H1 (cell line): Measurements from ENCODE around the gene TAP2. TPM values are rescaled to one million over a fixed set of nuclear protein-coding genes. Genes with fewer than 3 reads are reported as not detected.

Source experiments
- KDM5A ChIP-seq: fragments of 200-600 bp; IDR thresholded peaks from 2 replicates; pipeline ENCODE4 v1.7.1; 2012; ENCODE audit warnings: mild to moderate bottlenecking, low read length, inconsistent platforms, mixed read lengths
- RFX5 ChIP-seq: IDR thresholded peaks from 2 replicates; pipeline ENCODE4 v1.6.1; 2011; ENCODE audit warnings: low read depth, low read length, improper control_type of control experiment, borderline replicate concordance
- SP4 ChIP-seq: IDR thresholded peaks from 2 replicates; pipeline ENCODE4 v1.6.1; 2012; ENCODE audit warnings: low read length, inconsistent platforms
- TAF1 ChIP-seq: IDR thresholded peaks from 2 replicates; pipeline ENCODE4 v1.6.1; 2011; ENCODE audit warnings: mild to moderate bottlenecking, low read depth, low read length
- polyA plus RNA-seq, 7 experiments: library from polyadenylated mRNA; depleted of rRNA in 3 of 7; stranded (reverse) in 5 of 7; unstranded in 2 of 7; fragments of >200 nt in 5 of 7; fragments of 200-250 nt in 2 of 7; gene quantifications; 1 replicate in 5 of 7; 2 replicates in 1 of 7; 4 replicates in 1 of 7; pipeline versions ENCODE4 v1.2.1 to v1.2.3, GENCODE V29; 2011 to 2013; ENCODE audit warnings: missing spikeins in 2 of 7, mixed read lengths in 2 of 7
- total RNA-seq: library from RNA; stranded (reverse); fragmentation: NEBNext Ultra II Directional; extraction: Animal tissue kit (Norgen Biotek cat#: 25700); gene quantifications from 2 replicates; pipeline ENCODE4 v1.2.1, GENCODE V29; 2021

Gene TAP2
- total and polyA plus RNA-seq, 2 of the 8 experiments (the other 6 are each of a cell fraction or from before 2014, with no cell fraction given) = 11.3 to 27.2 TPM

DNA sequence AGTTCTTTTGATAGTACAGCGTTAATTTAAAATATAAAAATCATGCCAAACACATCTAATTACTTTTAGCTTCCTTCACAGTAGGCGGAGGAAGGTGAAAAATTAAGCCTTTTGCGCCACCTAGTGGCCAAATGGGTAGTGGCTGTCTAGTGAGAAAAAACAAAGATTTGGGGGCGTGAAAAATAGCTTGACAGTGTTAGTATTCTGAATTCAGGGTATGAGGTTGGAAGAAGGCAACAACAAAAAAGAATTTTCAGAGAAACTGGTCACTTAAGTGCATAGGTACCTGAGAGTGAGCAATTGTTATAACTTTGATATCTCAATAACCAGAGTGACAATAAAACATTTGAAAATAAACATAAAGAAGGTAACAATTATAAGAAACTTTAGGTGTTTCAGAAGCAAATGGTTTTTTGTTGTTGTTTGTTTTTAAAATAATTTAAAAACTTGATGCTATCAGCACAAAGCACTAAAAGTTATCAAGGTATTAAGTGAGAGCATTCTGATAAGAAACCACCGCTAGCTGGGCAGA lies 29.8 kb upstream of the TAP2 start (continued):
- TF ChIP-seq SP4 = 0 out of 2 replicates have a peak, but pooled peaks have one; percentile 49
- TF ChIP-seq RFX5 = peak; percentile 42; the same call in 1 of the 2 replicates
- TF ChIP-seq KDM5A = no peak
- TF ChIP-seq TAF1 = no peak
